Measurements from ENCODE around the gene KY. TPM values are rescaled to one million over a fixed set of nuclear protein-coding genes. Genes with fewer than 3 reads are reported as not detected.
A peak's percentile ranks its signal among the peaks of the same experiment; 100 is the strongest.

Gene KY
- total and polyA plus RNA-seq, 3 experiments from 2014 or later = 0.36 TPM; not detected in 2

DNA sequence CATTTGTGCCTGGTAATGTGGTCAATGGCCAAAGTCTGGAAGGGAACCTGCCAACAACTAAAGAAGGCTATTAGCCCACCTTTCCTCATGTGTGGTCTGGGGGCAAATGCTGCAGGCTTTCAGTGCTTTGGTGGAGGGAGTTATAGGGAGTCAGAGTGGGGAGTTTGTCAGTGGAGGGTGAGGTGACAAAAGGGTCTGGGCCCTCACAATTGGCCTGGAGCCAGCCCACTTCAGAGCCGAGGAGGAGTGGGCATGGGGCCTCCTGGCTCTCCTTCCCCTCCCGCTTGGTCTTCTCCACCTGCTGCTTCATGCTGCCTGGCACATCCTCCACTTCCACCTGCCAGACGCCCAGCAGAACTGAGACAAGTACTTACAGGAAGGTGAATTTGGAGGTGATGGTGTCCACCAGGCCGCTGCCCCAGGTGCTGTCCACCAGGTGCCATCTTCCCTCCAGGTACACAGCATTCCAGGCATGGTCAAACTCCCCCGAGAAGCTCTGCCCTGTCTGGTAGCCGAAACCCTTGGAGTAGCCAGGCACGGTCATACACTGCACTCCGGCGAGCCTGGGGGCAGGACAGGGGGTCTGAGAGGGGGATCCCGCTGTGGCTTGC, 40.9 kb downstream of the KY start:
- no peaks in the 10 kb centered on the region for H3K27me3 ChIP-seq (ENCODE audit: insufficient read depth, low read length, poor library complexity, severe bottlenecking)
- Mint-ChIP-seq H3K4me1 (no peaks in the 10 kb centered on the region), H3K27me3 (peaks cover 15 to 28% of the 10 kb centered on the region in 2 donors), H3K36me3 (no peaks in the 10 kb centered on the region), H3K4me3 (no peak overlapping the region), H3K9me3 (no peaks in the 10 kb centered on the region), H3K27ac (no peak overlapping the region)
- ChIA-PET CTCF (no interaction called here), POLR2A (no interaction called here)
- no peak overlapping the region for H3K27ac ChIP-seq (ENCODE audit: low read depth, low read length)
- no peaks in the 10 kb centered on the region for H3K36me3 ChIP-seq (ENCODE audit: insufficient read depth, low read length)
- H3K9me3 ChIP-seq (ENCODE audit: low read length) = no peaks in the 10 kb centered on the region
- H3K4me1 ChIP-seq (ENCODE audit: insufficient read depth, low read length) = no peaks in the 10 kb centered on the region
- H3K4me3 ChIP-seq (ENCODE audit: low read length) = no peak overlapping the region
- DNase-seq = no peak

DNA sequence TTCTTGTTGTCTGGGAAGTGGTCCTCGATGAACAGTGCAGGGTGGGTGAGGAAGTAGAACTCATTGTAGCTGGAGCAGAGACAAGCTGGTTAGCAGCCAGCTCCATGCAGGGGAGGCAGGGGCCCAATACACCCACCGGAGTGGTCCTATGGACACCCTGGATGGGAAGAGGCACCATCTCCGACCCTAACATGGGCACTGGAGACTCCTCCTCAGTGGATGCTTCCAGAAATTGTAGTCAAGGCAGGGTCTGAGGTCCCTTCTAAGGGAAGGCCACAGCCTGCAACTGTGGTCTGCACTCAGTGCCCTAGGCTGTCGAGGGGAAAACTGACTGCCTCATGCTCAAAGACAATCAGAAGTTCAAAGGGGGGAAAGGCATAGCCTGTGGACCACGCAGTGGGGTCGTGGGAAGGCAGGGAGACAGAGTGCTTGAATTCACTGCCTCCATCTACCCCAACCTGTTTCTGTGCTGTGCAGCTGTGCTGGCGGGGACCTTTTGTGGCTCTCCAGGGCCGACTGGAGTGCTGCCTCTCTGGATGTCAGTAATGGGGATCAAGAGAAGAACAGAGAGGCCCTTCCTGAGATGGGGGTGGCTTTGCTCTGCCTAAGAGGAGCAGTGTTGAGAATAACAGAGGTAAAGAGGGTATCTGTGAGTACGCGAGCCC, 41.9 kb downstream of the KY start:
- Histone ChIP-seq H3K4me3 (ENCODE audit: low read length) (no peak overlapping the region), H3K36me3 (ENCODE audit: insufficient read depth, low read length) (no peaks in the 10 kb centered on the region), H3K27ac (ENCODE audit: low read depth, low read length) (no peak overlapping the region), H3K4me1 (ENCODE audit: insufficient read depth, low read length) (no peaks in the 10 kb centered on the region), H3K9me3 (ENCODE audit: low read length) (no peaks in the 10 kb centered on the region), H3K27me3 (ENCODE audit: insufficient read depth, low read length, poor library complexity, severe bottlenecking) (no peaks in the 10 kb centered on the region)
- no peak for DNase-seq
- ChIA-PET CTCF (no interaction called here), POLR2A (no interaction called here)
- Mint-ChIP-seq H3K36me3 (no peaks in the 10 kb centered on the region), H3K27me3 (peaks cover 15 to 28% of the 10 kb centered on the region in 2 donors), H3K4me1 (no peaks in the 10 kb centered on the region), H3K9me3 (no peaks in the 10 kb centered on the region), H3K4me3 (no peak overlapping the region), H3K27ac (peak overlapping the region in 1 of 8 donors; percentile 51)

DNA sequence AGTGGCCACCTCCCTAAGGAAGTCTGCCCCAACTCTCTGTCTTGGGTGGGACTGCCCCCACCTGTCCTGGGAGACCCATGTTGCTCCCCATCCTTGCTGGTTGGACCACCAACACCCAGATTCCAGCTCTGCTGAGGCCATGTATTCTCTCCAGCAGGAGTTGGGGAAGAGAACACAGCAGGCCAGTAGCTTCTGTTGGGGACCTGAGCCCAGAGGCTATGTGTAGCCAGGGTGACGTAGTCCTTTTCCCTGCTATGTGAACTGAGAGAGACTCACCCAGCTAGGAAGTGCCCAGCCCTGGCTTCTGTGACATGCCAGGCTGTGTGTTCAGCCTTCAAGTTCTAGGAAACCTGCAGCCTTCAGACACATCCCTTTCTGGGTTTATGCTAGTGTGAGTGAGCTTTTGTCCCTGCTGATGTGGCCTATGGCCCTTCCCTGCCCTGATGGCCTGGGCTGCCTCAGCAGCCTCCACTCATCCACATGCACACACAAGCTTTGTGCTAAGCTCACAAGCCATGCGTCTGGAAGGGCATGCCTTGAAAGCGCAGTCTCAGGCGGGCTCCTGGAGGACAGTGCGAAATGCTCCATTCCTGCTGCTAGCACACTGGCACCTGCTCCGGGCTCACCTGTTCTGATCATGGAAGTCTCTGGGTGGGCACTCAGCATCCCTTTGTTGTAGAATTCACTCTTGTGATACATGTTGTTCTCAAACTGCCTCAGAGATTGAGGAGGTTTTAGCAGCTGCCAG, 42.6 kb downstream of the KY start:
- Histone ChIP-seq H3K4me3 (ENCODE audit: low read length) (no peak overlapping the region), H3K27me3 (ENCODE audit: insufficient read depth, low read length, poor library complexity, severe bottlenecking) (no peaks in the 10 kb centered on the region), H3K4me1 (ENCODE audit: insufficient read depth, low read length) (no peaks in the 10 kb centered on the region), H3K36me3 (ENCODE audit: insufficient read depth, low read length) (no peaks in the 10 kb centered on the region), H3K27ac (ENCODE audit: low read depth, low read length) (no peak overlapping the region), H3K9me3 (ENCODE audit: low read length) (no peaks in the 10 kb centered on the region)
- no peak overlapping the region for H3K4me3 Mint-ChIP-seq
- no peaks in the 10 kb centered on the region for H3K9me3 Mint-ChIP-seq
- H3K27ac Mint-ChIP-seq = no peak overlapping the region
- DNase-seq = no peak
- H3K27me3 Mint-ChIP-seq = peaks cover 15 to 28% of the 10 kb centered on the region in 2 donors
- CTCF ChIA-PET = no interaction called here
- H3K4me1 Mint-ChIP-seq = no peaks in the 10 kb centered on the region
- H3K36me3 Mint-ChIP-seq = no peaks in the 10 kb centered on the region
- POLR2A ChIA-PET = no interaction called here

DNA sequence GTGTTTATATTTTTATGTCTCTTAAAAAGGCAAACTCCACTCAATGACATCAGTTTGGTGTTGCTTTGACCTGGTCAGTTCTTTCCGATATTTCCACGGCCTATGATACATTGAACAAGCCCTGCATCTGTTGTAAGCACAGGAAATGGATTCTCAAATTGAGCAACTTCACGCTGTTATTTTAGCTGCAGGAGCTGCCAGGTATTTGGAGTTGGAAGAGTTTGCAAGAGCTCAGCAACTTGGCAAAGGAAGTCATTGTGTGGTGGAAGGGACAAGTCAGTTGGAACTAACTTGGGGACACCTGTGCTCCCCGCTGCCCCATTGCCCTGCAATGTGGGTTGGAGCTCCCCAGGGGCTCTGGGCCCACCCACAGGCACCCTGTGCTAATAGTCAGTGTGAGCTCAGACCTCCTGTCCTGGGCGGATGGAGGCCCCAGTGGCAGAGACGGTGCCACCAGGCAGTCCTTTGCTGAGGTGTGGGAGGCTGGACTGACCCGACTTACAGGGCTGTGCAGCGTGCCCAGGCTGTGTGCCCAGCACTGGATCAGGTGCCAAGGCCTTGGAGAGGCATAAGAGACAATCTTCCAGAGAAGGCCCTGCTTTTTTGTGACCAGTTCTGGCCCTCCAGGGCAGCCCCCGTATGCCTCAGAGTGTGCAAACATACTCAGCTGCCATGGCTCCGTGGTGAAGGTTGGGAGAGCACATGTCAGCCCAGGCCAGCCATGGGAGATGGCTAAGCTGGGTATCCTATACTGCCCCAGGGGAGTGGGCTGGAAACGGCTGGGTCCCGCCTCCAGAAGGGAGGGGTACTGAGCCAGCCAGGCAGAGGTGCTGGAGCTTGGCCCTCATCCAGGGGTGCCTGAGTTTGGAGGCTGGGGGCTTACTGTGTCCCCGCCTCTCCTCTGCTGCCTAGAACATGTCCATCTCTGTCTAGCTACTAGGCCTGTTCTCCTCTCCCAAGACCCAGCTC, 43.5 kb downstream of the KY start:
- Mint-ChIP-seq H3K4me3 (no peak overlapping the region), H3K9me3 (no peaks in the 10 kb centered on the region), H3K27me3 (peaks cover 8 to 28% of the 10 kb centered on the region in 2 donors), H3K36me3 (no peaks in the 10 kb centered on the region), H3K27ac (no peak overlapping the region), H3K4me1 (no peaks in the 10 kb centered on the region)
- POLR2A ChIA-PET = no interaction called here
- H3K27ac ChIP-seq (ENCODE audit: low read depth, low read length) = no peak overlapping the region
- H3K4me1 ChIP-seq (ENCODE audit: insufficient read depth, low read length) = no peaks in the 10 kb centered on the region
- H3K36me3 ChIP-seq (ENCODE audit: insufficient read depth, low read length) = no peaks in the 10 kb centered on the region
- CTCF ChIA-PET = no interaction called here
- H3K4me3 ChIP-seq (ENCODE audit: low read length) = no peak overlapping the region
- H3K9me3 ChIP-seq (ENCODE audit: low read length) = no peaks in the 10 kb centered on the region
- H3K27me3 ChIP-seq (ENCODE audit: insufficient read depth, low read length, poor library complexity, severe bottlenecking) = no peaks in the 10 kb centered on the region
- DNase-seq = no peak

DNA sequence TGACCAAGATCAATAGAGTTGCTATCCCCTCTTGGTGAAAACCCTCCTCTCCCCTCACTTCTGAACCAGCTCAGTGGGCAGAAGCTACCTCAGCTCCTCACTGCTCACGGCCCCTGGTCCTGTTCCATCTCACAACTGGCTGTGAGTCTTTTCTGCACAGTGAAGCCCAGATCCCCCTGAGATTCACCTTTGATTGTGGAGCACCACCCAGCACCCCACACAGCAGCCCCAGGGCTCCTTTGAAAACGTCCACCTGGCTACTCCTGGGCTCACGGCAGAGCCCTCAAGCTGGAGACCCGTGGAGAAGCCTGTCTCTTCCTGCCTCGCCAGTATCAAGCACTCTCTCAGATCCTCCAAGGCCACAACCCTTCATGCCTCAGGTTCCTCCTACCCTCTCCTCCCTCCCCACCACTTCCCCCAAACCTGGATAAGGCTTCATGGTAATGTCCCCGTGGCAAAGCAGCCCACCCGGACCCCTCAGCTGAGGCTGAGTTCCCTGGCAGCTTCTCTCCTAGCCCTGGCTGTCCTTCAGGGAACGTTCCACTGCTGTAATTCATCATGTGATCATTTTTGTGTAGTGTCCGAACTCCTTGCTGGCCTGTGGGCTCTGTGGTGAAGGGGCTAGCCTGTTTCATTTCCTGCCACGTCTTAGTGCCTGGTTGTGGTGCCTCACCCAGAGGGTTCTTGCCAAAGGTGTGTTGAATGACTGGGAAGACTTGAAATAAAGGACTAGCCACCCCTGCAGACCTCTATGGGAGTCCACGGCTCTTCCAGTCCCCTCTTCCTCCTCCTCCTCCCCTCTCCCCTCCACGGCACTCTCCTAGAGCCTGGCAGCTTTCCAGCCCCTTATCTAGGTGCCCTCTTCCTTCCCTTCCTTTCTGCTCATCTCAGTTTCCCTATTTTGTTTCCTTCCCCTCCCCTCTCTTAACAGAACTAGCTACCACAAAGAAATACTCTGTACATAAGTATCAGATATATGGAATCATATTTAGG, 44.5 kb downstream of the KY start:
- no peaks in the 10 kb centered on the region for H3K36me3 Mint-ChIP-seq
- no peak overlapping the region for H3K27ac Mint-ChIP-seq
- H3K4me1 Mint-ChIP-seq = no peaks in the 10 kb centered on the region
- Histone ChIP-seq H3K9me3 (ENCODE audit: low read length) (no peaks in the 10 kb centered on the region), H3K27me3 (ENCODE audit: insufficient read depth, low read length, poor library complexity, severe bottlenecking) (no peaks in the 10 kb centered on the region), H3K4me3 (ENCODE audit: low read length) (no peak overlapping the region), H3K4me1 (ENCODE audit: insufficient read depth, low read length) (no peaks in the 10 kb centered on the region), H3K27ac (ENCODE audit: low read depth, low read length) (no peak overlapping the region), H3K36me3 (ENCODE audit: insufficient read depth, low read length) (no peaks in the 10 kb centered on the region)
- H3K4me3 Mint-ChIP-seq = no peak overlapping the region
- no peak for DNase-seq
- ChIA-PET CTCF (no interaction called here), POLR2A (no interaction called here)
- H3K9me3 Mint-ChIP-seq = no peaks in the 10 kb centered on the region
- peaks cover 7 to 28% of the 10 kb centered on the region in 2 donors for H3K27me3 Mint-ChIP-seq

DNA sequence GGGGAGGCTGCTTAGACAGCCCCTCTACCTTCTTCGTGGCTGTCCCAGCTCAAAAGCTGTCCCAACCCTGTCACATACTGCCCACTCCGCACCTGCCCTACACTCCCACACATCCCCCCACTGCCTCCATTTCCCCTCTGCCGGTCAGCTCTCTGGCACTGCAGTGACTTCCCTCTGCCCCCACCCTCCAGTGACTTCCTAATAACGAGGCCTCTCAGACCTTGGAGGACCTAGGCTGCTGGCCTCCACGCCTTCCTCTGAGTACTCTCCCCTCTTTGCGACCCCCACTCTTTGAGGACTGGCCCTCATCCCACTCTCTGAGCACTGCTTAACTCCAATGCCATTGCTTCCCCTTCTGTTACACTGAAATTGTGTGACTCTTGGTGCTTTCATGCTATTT, 45.3 kb downstream of the KY start:
- H3K27ac Mint-ChIP-seq = no peak overlapping the region
- no peaks in the 10 kb centered on the region for H3K36me3 ChIP-seq (ENCODE audit: insufficient read depth, low read length)
- H3K36me3 Mint-ChIP-seq = no peaks in the 10 kb centered on the region
- H3K27ac ChIP-seq (ENCODE audit: low read depth, low read length) = no peak overlapping the region
- H3K9me3 Mint-ChIP-seq = no peaks in the 10 kb centered on the region
- no peaks in the 10 kb centered on the region for H3K9me3 ChIP-seq (ENCODE audit: low read length)
- H3K4me1 ChIP-seq (ENCODE audit: insufficient read depth, low read length) = no peaks in the 10 kb centered on the region
- H3K4me1 Mint-ChIP-seq = peaks cover 6 to 7% (median 6%) of the 10 kb centered on the region in 3 donors
- ChIA-PET POLR2A (no interaction called here), CTCF (no interaction called here)
- no peak overlapping the region for H3K4me3 ChIP-seq (ENCODE audit: low read length)
- no peak for DNase-seq
- H3K4me3 Mint-ChIP-seq = no peak overlapping the region
- H3K27me3 ChIP-seq (ENCODE audit: insufficient read depth, low read length, poor library complexity, severe bottlenecking) = no peaks in the 10 kb centered on the region
- peaks cover 7 to 31% of the 10 kb centered on the region in 2 donors for H3K27me3 Mint-ChIP-seq

DNA sequence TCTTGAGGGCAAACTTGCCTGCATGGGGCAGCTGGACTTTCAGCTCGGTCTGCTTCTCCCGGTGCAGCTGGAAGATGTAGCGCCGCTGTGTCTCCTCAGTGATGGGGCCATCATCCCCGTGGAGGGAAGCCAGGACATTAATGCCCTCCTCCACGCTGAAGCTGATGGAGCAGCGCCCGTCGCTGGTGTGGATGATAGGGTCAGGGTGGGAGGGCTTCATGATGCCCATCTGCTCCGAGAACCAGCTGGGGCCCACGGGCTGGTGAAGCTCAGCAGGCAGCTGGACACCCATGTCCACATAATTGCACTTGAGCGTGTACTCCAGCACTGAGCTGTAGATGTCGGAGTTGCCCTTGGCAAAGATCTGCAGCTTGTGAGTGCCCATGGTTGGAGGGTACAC, 46.9 kb downstream of the KY start:
- H3K36me3 Mint-ChIP-seq = no peaks in the 10 kb centered on the region
- POLR2A ChIA-PET = no interaction called here
- H3K27ac Mint-ChIP-seq = no peak overlapping the region

More for the DNA sequence above, 46.9 kb downstream of the KY start:
- no peaks in the 10 kb centered on the region for H3K27me3 ChIP-seq (ENCODE audit: insufficient read depth, low read length, poor library complexity, severe bottlenecking)
- no peak overlapping the region for H3K27ac ChIP-seq (ENCODE audit: low read depth, low read length)
- CTCF ChIA-PET = interaction anchor here (1.5 kb wide), 1 partner anchor 11 kb away, joined by 4 read pairs; no protein-coding TSS in a partner anchor
- H3K36me3 ChIP-seq (ENCODE audit: insufficient read depth, low read length) = no peaks in the 10 kb centered on the region
- peaks cover 7 to 26% of the 10 kb centered on the region in 2 donors for H3K27me3 Mint-ChIP-seq
- no peak overlapping the region for H3K4me3 Mint-ChIP-seq
- no peaks in the 10 kb centered on the region for H3K9me3 ChIP-seq (ENCODE audit: low read length)
- no peak for DNase-seq
- H3K9me3 Mint-ChIP-seq = no peaks in the 10 kb centered on the region
- no peaks in the 10 kb centered on the region for H3K4me1 ChIP-seq (ENCODE audit: insufficient read depth, low read length)
- peaks cover 7 to 10% (median 9%) of the 10 kb centered on the region in 3 donors for H3K4me1 Mint-ChIP-seq
- H3K4me3 ChIP-seq (ENCODE audit: low read length) = no peak overlapping the region

Measured in CD8-positive, alpha-beta memory T cell (primary cell).